Measurements from ENCODE around the gene BCL6. TPM values are rescaled to one million over a fixed set of nuclear protein-coding genes. Genes with fewer than 3 reads are reported as not detected.

Gene BCL6
- total RNA-seq, 2 experiments from 2014 or later: 13.7 to 14.0 TPM

- ATAC-seq: no peak
- peaks cover 30% of the 10 kb centered on the region for H3K4me1 Mint-ChIP-seq (ENCODE audit: low read depth)
- no peak for DNase-seq
- peaks cover 4% of the 10 kb centered on the region for H3K36me3 Mint-ChIP-seq (ENCODE audit: low read depth)
- H3K27ac Mint-ChIP-seq: no peak overlapping the region
- POLR2A ChIA-PET: interaction anchor here (0.8 kb wide), 1 partner anchor 1179 kb away, joined by 3 read pairs; no protein-coding TSS in a partner anchor
- TF ChIP-seq, protein P1, sequence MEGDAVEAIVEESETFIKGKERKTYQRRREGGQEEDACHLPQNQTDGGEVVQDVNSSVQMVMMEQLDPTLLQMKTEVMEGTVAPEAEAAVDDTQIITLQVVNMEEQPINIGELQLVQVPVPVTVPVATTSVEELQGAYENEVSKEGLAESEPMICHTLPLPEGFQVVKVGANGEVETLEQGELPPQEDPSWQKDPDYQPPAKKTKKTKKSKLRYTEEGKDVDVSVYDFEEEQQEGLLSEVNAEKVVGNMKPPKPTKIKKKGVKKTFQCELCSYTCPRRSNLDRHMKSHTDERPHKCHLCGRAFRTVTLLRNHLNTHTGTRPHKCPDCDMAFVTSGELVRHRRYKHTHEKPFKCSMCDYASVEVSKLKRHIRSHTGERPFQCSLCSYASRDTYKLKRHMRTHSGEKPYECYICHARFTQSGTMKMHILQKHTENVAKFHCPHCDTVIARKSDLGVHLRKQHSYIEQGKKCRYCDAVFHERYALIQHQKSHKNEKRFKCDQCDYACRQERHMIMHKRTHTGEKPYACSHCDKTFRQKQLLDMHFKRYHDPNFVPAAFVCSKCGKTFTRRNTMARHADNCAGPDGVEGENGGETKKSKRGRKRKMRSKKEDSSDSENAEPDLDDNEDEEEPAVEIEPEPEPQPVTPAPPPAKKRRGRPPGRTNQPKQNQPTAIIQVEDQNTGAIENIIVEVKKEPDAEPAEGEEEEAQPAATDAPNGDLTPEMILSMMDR (IDR thresholded peaks at IDR 0.05): no peak
- no peaks in the 10 kb centered on the region for H3K9me3 Mint-ChIP-seq
- no peak overlapping the region for H3K4me3 Mint-ChIP-seq
- intact Hi-C loops (cut with micrococcal nuclease): loop anchor here (5.0 kb wide), 1 partner anchor 1411 kb away; no protein-coding TSS in a partner anchor
- CTCF ChIA-PET: interaction anchor here (0.8 to 7.7 kb wide), 6 partner anchors 13 to 1220 kb away, joined by 3 to 346 read pairs (median 3); no protein-coding TSS in a partner anchor
- no peaks in the 10 kb centered on the region for H3K27me3 Mint-ChIP-seq
Observed at GRCh38 chr3:187735837-187736236, 9.4 kb downstream of the BCL6 start.

- Mint-ChIP-seq H3K4me1 (ENCODE audit: low read depth) (peaks cover 25% of the 10 kb centered on the region), H3K27me3 (no peaks in the 10 kb centered on the region), H3K27ac (no peak overlapping the region), H3K4me3 (no peak overlapping the region), H3K9me3 (no peaks in the 10 kb centered on the region), H3K36me3 (ENCODE audit: low read depth) (peaks cover 4% of the 10 kb centered on the region)
- CTCF ChIA-PET: interaction anchor here (1.1 to 7.7 kb wide), 5 partner anchors 8 to 1220 kb away, joined by 3 to 346 read pairs (median 3); no protein-coding TSS in a partner anchor
- intact Hi-C loops (cut with micrococcal nuclease): loop anchor here (5.0 kb wide), 1 partner anchor 1412 kb away; no protein-coding TSS in a partner anchor
- no peak for ATAC-seq
- no peak for DNase-seq
- POLR2A ChIA-PET: no interaction called here
- TF ChIP-seq, protein P1 (IDR thresholded peaks at IDR 0.05): no peak
Observed at GRCh38 chr3:187735383-187735782, 9.9 kb downstream of the BCL6 start.

DNA sequence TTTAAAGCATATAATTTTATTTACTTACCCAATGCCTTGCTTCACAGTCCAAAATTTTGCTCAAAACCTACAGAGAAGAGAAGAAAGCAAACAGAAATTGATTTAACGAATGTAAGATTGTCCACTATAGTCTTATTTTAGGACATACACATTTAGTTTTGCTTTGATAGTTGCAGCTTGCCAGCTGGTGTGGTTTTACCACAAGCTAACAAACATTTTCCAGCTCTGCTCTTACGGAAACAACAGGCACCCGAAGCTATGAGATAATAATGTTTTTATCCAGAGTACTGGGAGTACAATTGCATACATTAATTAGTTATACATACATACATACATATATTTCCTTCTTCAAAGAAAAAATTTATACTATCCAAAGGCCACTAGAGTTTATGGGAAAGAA, 10.4 kb downstream of the BCL6 start:
- H3K36me3 Mint-ChIP-seq (ENCODE audit: low read depth): peaks cover 4% of the 10 kb centered on the region
- H3K27me3 Mint-ChIP-seq: no peaks in the 10 kb centered on the region
- intact Hi-C loops (cut with micrococcal nuclease): loop anchor here (5.0 kb wide), 1 partner anchor 1412 kb away; no protein-coding TSS in a partner anchor
- ATAC-seq (no peak), DNase-seq (no peak)
- TF ChIP-seq, protein P1 (IDR thresholded peaks at IDR 0.05): no peak
- H3K4me3 Mint-ChIP-seq: no peak overlapping the region
- H3K27ac Mint-ChIP-seq: no peak overlapping the region
- POLR2A ChIA-PET: no interaction called here
- CTCF ChIA-PET: interaction anchor here (1.1 to 7.7 kb wide), 5 partner anchors 8 to 1307 kb away, joined by 3 to 346 read pairs (median 4); no protein-coding TSS in a partner anchor
- peaks cover 23% of the 10 kb centered on the region for H3K4me1 Mint-ChIP-seq (ENCODE audit: low read depth)
- no peaks in the 10 kb centered on the region for H3K9me3 Mint-ChIP-seq

GRCh38 chr3:187733371-187733770, 11.9 kb downstream of the BCL6 start:
- DNase-seq (no peak), ATAC-seq (no peak)
- no peak overlapping the region for H3K27ac Mint-ChIP-seq
- peaks cover 14% of the 10 kb centered on the region for H3K36me3 Mint-ChIP-seq (ENCODE audit: low read depth)
- TF ChIP-seq, protein P1 (IDR thresholded peaks at IDR 0.05): no peak
- intact Hi-C loops (cut with micrococcal nuclease): no loop called here
- CTCF ChIA-PET: interaction anchor here (0.7 to 2.1 kb wide), 3 partner anchors 10 to 1308 kb away, joined by 3 to 5 read pairs (median 4); no protein-coding TSS in a partner anchor
- no peaks in the 10 kb centered on the region for H3K27me3 Mint-ChIP-seq
- H3K4me1 Mint-ChIP-seq (ENCODE audit: low read depth): peaks cover 19% of the 10 kb centered on the region
- no peak overlapping the region for H3K4me3 Mint-ChIP-seq
- POLR2A ChIA-PET: no interaction called here
- no peaks in the 10 kb centered on the region for H3K9me3 Mint-ChIP-seq

DNA sequence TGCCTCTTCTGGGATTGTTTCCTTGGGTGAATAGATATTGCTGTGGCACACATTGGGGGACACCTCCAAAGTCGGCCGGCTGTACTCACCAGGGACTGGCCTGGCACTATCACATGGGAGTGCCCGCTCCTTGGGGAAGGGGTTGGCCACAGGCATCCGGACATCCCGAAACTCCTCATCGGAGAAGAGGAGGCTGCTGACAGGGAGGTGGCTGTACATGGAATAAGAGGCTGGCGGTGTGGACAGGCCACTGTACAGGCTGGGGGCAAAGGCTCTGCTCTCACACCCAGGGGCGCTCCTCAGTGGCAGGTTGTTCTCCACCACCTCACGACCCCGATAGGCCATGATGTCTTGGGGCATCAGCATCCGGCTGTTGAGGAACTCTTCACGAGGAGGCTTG, 15.7 kb downstream of the BCL6 start:
- Mint-ChIP-seq H3K9me3 (no peaks in the 10 kb centered on the region), H3K27ac (no peak overlapping the region), H3K4me3 (no peak overlapping the region), H3K4me1 (ENCODE audit: low read depth) (no peaks in the 10 kb centered on the region), H3K36me3 (ENCODE audit: low read depth) (peaks cover 22% of the 10 kb centered on the region), H3K27me3 (no peaks in the 10 kb centered on the region)
- intact Hi-C loops (cut with micrococcal nuclease): no loop called here
- DNase-seq (no peak), ATAC-seq (no peak)
- CTCF ChIA-PET: interaction anchor here (2.1 kb wide), 1 partner anchor 10 kb away, joined by 16 read pairs; no protein-coding TSS in a partner anchor
- POLR2A ChIA-PET: no interaction called here
- TF ChIP-seq, protein P1 (IDR thresholded peaks at IDR 0.05): no peak

Measured in activated CD8-positive, alpha-beta T cell treated with anti-CD3 and anti-CD28 coated beads for 36 hours (primary cell).